ENCODE data around the gene MYO5B.

DNA sequence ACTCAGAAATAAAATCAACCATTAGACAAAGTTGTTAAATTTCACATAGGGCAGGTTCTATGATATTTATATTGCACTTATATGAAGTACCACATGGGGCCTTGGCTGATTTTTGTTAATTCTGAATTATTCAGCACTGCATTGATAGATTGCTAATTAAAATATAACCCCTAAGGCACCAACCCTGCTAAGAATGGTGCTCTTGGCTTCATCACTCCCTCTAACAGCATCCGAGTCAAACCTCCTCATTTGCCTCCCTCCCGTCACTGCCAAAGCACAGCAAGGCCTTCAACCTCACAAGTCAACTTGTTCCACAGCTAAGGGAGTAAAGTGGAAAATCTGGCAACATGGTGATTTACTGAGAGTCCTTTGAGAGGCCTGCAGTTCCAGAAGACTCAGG is 27.0 kb downstream of the MYO5B start:
- TF ChIP-seq CTCF (IDR thresholded peaks at IDR 0.05; ENCODE audit: poor library complexity) (no peak), EZH2 (IDR thresholded peaks at IDR 0.05; ENCODE audit: borderline replicate concordance) (no peak), EZH2phosphoT487 (IDR thresholded peaks at IDR 0.05; ENCODE audit: low read depth, severe bottlenecking, unreplicated experiment) (no peak)

Data from hepatocyte (in vitro differentiated cells).